Stomach (tissue), 9 donors: ENCODE measurements around the gene PIKFYVE. TPM values are rescaled to one million over a fixed set of nuclear protein-coding genes. Genes with fewer than 3 reads are reported as not detected.
"Not testable (repeated sequence)": the region's sequence is repeated elsewhere in the genome, so short reads cannot be mapped to it uniquely, and the experiment has no call there.

ENCODE experiments used
- DNase-seq, 2 donors: peaks; one replicate each; pipeline versions ENCODE4 v3.0.0 to v3.0.0-alpha.2; 2013 to 2019
- H3K27ac ChIP-seq, 5 donors: fragments of 200-600 bp in 4 of 5; sonication (generic) in 4 of 5; one replicate each; pipeline ENCODE4 v1.5.1; 2013 to 2019; ENCODE audit warnings: mild to moderate bottlenecking in 1 of 5, moderate library complexity in 1 of 5
- H3K27me3 ChIP-seq, 3 donors: fragments of 200-600 bp; sonication (generic); one replicate each; pipeline ENCODE4 v1.5.1; 2017 to 2019; ENCODE audit warnings: mixed run types in 1 of 3
- H3K36me3 ChIP-seq, 4 donors: fragments of 200-600 bp; sonication (generic); 1 replicate in 3 of 4; 2 replicates in 1 of 4; pipeline ENCODE4 v1.5.1; 2016 to 2019
- H3K4me1 ChIP-seq, 4 donors: fragments of 200-600 bp; sonication (generic); one replicate each; pipeline ENCODE4 v1.5.1; 2016 to 2019
- H3K4me3 ChIP-seq, 4 donors: fragments of 200-600 bp; sonication (generic) in 3 of 4; one replicate each; pipeline ENCODE4 v1.5.1; 2016 to 2019; ENCODE audit warnings: mild to moderate bottlenecking in 1 of 4
- H3K9me3 ChIP-seq, 4 donors: fragments of 200-600 bp; sonication (generic); one replicate each; pipeline ENCODE4 v1.5.1; 2016 to 2019
- EP300 ChIP-seq: sonication (generic); formaldehyde crosslinking; IDR thresholded peaks from one replicate; pipeline ENCODE4 v1.6.1; 2017; ENCODE audit warnings: antibody characterized with exemption
- POLR2A ChIP-seq, 4 donors: fragments of 450-650 bp; IDR thresholded peaks; one replicate each; pipeline ENCODE4 v1.6.1; 2016; ENCODE audit warnings: antibody characterized with exemption in 4 of 4, control low read depth in 2 of 4, mild to moderate bottlenecking in 1 of 4, moderate library complexity in 1 of 4
- POLR2AphosphoS5 ChIP-seq, 3 donors: sonication (generic); formaldehyde crosslinking; IDR thresholded peaks; one replicate each; pipeline ENCODE4 v1.6.1; 2016; ENCODE audit warnings: antibody characterized with exemption in 3 of 3
- WGBS, 5 donors: extraction: QIAGEN DNeasy Blood & Tissue Kit in 3 of 5; methylation state at CpG; one replicate each; pipeline versions ENCODE4 v1.1.5 to v1.1.7; 2013 to 2018; 5-methylcytosine and 5-hydroxymethylcytosine counted together
- intact Hi-C: fragments of 100-400 bp; cut with DNase I; formaldehyde crosslinking; loops from one replicate; pipeline ENCODE4 v1.15.1; 2023; ENCODE audit warnings: low total_unique reads
- polyA plus RNA-seq, 3 donors: library from polyadenylated mRNA; stranded (reverse); fragments of 200-250 nt; gene quantifications; one replicate each; pipeline ENCODE4 v1.2.3, GENCODE V29; 2013
- total RNA-seq, 5 donors: library from RNA; depleted of rRNA; stranded (reverse); fragments of >200 nt; gene quantifications; one replicate each; pipeline versions ENCODE4 v1.1.0 to v1.2.3, GENCODE V29; 2014 to 2016
- TF ChIP-seq, protein P1 (sequence below), 7 experiments: fragments of 450-650 bp in 4 of 7; fragments of 200-600 bp in 3 of 7; sonication (generic) in 3 of 7; IDR thresholded peaks; one replicate each; pipeline ENCODE4 v1.5.1; 2016 to 2019; ENCODE audit warnings: antibody characterized with exemption in 7 of 7, control low read depth in 2 of 7, mild to moderate bottlenecking in 1 of 7
- donor health status: healthy with polysubstance abuse.
- donor health status: Bipolar disorder and iron deficiency.
- donor health status: healthy.

PIKFYVE gene
- total and polyA plus RNA-seq, 8 donors = 3.0 to 42.8 (median 20.3) TPM

DNA sequence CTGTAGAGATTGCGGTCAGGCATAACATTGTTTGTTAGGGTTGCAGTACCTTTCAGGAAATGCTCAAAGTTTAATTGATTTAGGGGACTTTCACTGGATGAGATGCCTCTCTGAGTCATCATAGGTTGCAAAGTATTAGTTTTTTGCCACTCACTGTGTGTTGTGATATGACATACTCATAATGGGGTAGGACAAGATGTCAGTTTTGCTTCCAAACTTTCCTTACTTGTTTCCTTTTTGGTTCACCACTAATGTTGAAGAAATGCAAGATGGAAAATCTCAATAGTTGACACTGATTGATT lies 105.5 kb downstream of the PIKFYVE start:
- intact Hi-C loops = no loop called here

GRCh38 chr2:208373460-208374089 lies 107.5 kb downstream of the PIKFYVE start:
- no peak overlapping the region for H3K4me3 ChIP-seq
- intact Hi-C loops = no loop called here
- DNase-seq = peak in 1 of 2 donors; percentile 69
- TF ChIP-seq POLR2A (IDR thresholded peaks at IDR 0.05) = no peak
- no peak for TF ChIP-seq EP300
- TF ChIP-seq, protein P1, sequence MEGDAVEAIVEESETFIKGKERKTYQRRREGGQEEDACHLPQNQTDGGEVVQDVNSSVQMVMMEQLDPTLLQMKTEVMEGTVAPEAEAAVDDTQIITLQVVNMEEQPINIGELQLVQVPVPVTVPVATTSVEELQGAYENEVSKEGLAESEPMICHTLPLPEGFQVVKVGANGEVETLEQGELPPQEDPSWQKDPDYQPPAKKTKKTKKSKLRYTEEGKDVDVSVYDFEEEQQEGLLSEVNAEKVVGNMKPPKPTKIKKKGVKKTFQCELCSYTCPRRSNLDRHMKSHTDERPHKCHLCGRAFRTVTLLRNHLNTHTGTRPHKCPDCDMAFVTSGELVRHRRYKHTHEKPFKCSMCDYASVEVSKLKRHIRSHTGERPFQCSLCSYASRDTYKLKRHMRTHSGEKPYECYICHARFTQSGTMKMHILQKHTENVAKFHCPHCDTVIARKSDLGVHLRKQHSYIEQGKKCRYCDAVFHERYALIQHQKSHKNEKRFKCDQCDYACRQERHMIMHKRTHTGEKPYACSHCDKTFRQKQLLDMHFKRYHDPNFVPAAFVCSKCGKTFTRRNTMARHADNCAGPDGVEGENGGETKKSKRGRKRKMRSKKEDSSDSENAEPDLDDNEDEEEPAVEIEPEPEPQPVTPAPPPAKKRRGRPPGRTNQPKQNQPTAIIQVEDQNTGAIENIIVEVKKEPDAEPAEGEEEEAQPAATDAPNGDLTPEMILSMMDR (IDR thresholded peaks at IDR 0.05) = peak in 5 of 7 experiments; percentile 34 to 90 (median 76)
- no peaks in the 10 kb centered on the region for H3K36me3 ChIP-seq
- WGBS, 5 donors = 45 to 53% (median 48%) methylated on average over 2 of the region's 2 CpGs
- H3K4me1 ChIP-seq = no peaks in the 10 kb centered on the region
- no peaks in the 10 kb centered on the region for H3K9me3 ChIP-seq
- H3K27me3 ChIP-seq = no peaks in the 10 kb centered on the region
- no peak overlapping the region for H3K27ac ChIP-seq

More for the DNA sequence above, 105.5 kb downstream of the PIKFYVE start:
- DNase-seq = no peak
- Histone ChIP-seq H3K4me1 (no peaks in the 10 kb centered on the region), H3K27me3 (no peaks in the 10 kb centered on the region), H3K27ac (no peak overlapping the region), H3K9me3 (no peaks in the 10 kb centered on the region), H3K4me3 (no peak overlapping the region), H3K36me3 (no peaks in the 10 kb centered on the region)
- WGBS, 5 donors = 45 to 97% (median 59%) methylated on average over 1 of the region's 1 CpG
- TF ChIP-seq EP300 = no peak
- no peak for TF ChIP-seq POLR2AphosphoS5 (IDR thresholded peaks at IDR 0.05)
- TF ChIP-seq, protein P1 (IDR thresholded peaks at IDR 0.05) = no peak
- no peak for TF ChIP-seq POLR2A (IDR thresholded peaks at IDR 0.05)

DNA sequence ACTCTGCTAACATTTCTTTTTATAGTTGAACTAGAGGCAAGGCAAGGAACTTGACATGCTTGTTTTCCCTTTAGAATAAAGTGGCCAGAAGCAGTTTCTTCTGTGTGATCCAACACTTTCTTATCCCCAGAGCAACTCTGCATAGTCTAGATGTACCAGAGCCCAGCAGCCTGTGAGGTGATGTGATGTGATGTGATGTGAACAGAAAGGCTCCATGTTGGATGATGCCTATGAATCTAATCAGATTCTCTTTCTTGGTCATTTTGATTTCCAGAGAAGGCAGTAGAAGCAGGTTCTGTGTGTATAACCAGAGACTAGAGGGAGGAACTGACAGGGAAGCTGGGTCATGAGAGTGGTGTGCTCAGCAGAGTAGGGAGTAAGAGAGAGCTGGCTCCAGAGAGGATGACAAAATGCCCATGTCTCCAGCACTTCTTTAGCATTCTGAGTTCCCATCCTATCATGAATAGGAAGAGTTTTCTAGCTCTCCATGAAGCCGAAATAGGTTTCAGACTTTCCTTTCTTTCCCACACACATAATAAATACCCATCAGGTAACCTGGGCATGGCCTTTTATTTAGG lies 109.5 kb downstream of the PIKFYVE start:
- WGBS, 5 donors = 64 to 85% (median 79%) methylated on average over 1 of the region's 1 CpG
- Histone ChIP-seq H3K27ac (no peak overlapping the region), H3K4me1 (no peaks in the 10 kb centered on the region), H3K9me3 (no peaks in the 10 kb centered on the region), H3K36me3 (no peaks in the 10 kb centered on the region), H3K4me3 (no peak overlapping the region), H3K27me3 (no peaks in the 10 kb centered on the region)
- TF ChIP-seq EP300 (no peak), POLR2AphosphoS5 (IDR thresholded peaks at IDR 0.05) (no peak), POLR2A (IDR thresholded peaks at IDR 0.05) (no peak)
- TF ChIP-seq, protein P1 (IDR thresholded peaks at IDR 0.05) = no peak
- intact Hi-C loops = no loop called here
- no peak for DNase-seq

DNA sequence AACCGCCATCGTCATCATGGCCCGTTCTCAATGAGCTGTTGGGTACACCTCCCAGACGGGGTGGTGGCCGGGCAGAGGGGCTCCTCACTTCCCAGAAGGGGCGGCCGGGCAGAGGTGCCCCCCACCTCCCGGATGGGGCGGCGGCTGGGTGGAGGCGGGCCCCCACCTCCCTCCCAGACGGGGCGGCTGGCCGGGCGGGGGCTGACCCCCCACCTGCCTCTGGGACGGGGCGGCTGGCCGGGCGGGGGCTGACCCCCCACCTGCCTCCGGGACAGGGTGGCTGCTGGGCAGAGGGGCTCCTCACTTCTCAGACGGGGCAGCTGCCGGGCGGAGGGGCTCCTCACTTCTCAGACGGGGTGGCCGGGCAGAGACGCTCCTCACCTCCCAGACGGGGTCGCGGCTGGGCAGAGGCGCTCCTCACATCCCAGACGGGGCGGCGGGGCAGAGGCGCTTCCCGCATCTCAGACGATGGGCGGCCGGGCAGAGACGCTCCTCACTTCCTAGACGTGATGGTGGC lies 111.3 kb downstream of the PIKFYVE start:
- DNase-seq, H3K36me3 ChIP-seq, H3K4me3 ChIP-seq, H3K27me3 ChIP-seq, H3K27ac ChIP-seq, H3K9me3 ChIP-seq, H3K4me1 ChIP-seq, intact Hi-C loops: not testable (repeated sequence)
- 79 to 93% (median 88%) methylated on average over 11 to 32 of the region's 40 CpGs for WGBS, 5 donors

DNA sequence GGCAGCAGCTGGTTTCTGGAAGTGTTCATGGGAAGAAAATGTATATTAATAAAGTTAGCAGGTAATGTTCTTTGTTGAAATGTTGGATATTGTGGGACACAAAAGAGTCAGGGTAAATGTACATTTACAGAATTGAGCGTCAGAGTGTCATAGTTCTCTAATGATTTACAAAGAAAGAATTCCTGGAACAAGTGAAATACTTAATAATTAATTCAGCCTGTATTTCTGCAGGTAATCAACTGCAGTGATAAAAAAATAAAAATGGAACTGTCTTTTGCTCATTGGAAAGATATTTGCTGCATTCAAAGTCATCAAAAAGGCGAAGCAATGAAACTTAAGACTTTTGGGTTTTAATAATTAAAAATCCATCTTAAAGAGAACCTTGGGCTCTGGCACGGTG lies 113.1 kb downstream of the PIKFYVE start:
- Histone ChIP-seq H3K9me3 (no peaks in the 10 kb centered on the region), H3K27ac (no peak overlapping the region), H3K36me3 (no peaks in the 10 kb centered on the region), H3K4me3 (no peak overlapping the region), H3K4me1 (no peaks in the 10 kb centered on the region), H3K27me3 (no peaks in the 10 kb centered on the region)
- no peak for DNase-seq
- 83 to 89% (median 88%) methylated on average over 3 of the region's 3 CpGs for WGBS, 5 donors
- TF ChIP-seq, protein P1 (IDR thresholded peaks at IDR 0.05) = no peak
- TF ChIP-seq POLR2AphosphoS5 (IDR thresholded peaks at IDR 0.05) (no peak), EP300 (no peak), POLR2A (IDR thresholded peaks at IDR 0.05) (no peak)
- intact Hi-C loops = no loop called here
